GM23338 (cell line): ENCODE data around the gene ARFIP1. TPM values are rescaled to one million over a fixed set of nuclear protein-coding genes. Genes with fewer than 3 reads are reported as not detected.

Experiments
- ATAC-seq: fragments of 200-7000 bp; cut with Tn5 transposase; 3 replicates; pipeline ENCODE4 v1.9.1; 2020
- DNase-seq: peaks from one replicate; pipeline ENCODE4 v3.0.0-alpha.2; 2015; ENCODE audit warnings: low spot score
- H2AFZ ChIP-seq: fragments of 200-600 bp; sonication (generic); 2 replicates; pipeline ENCODE4 v1.8.0; 2016; ENCODE audit warnings: antibody characterized with exemption, mild to moderate bottlenecking, moderate library complexity
- H3F3A ChIP-seq: fragments of 200-600 bp; sonication (generic); replicated peaks from 2 replicates; pipeline ENCODE4 v1.8.0; 2017; ENCODE audit warnings: antibody characterized with exemption, mixed run types, low read depth
- H3K27ac ChIP-seq: fragments of 200-600 bp; sonication (generic); 2 replicates; pipeline ENCODE4 v1.6.1; 2016; ENCODE audit warnings: low read depth
- H3K27me3 ChIP-seq: fragments of 200-600 bp; sonication (generic); 2 replicates; pipeline ENCODE4 v1.8.0; 2016; ENCODE audit warnings: mild to moderate bottlenecking, mixed run types, moderate library complexity; ENCODE audit not compliant: insufficient read depth
- H3K36me3 ChIP-seq: fragments of 200-600 bp; sonication (generic); 2 replicates; pipeline ENCODE4 v1.8.0; 2016; ENCODE audit warnings: mild to moderate bottlenecking; ENCODE audit not compliant: insufficient read depth
- H3K4me1 ChIP-seq: fragments of 200-600 bp; sonication (generic); 2 replicates; pipeline ENCODE4 v1.8.0; 2016; ENCODE audit warnings: mild to moderate bottlenecking, moderate library complexity; ENCODE audit not compliant: insufficient read depth
- H3K4me2 ChIP-seq: fragments of 200-600 bp; sonication (generic); 2 replicates; pipeline ENCODE4 v1.7.1; 2017; ENCODE audit warnings: mixed run types
- H3K4me3 ChIP-seq: fragments of 200-600 bp; sonication (generic); 2 replicates; pipeline ENCODE4 v1.6.1; 2016; ENCODE audit warnings: mixed run types
- H3K79me2 ChIP-seq: fragments of 200-600 bp; sonication (generic); replicated peaks from 2 replicates; pipeline ENCODE4 v1.8.0; 2017; ENCODE audit warnings: mild to moderate bottlenecking; ENCODE audit not compliant: insufficient read depth
- H3K9me2 ChIP-seq: fragments of 200-600 bp; sonication (generic); 2 replicates; pipeline ENCODE4 v1.8.0; 2017; ENCODE audit not compliant: insufficient read depth
- H4K20me1 ChIP-seq: fragments of 200-600 bp; sonication (generic); replicated peaks from 2 replicates; pipeline ENCODE4 v1.8.0; 2017; ENCODE audit warnings: mild to moderate bottlenecking; ENCODE audit not compliant: insufficient read depth
- H3K27ac Mint-ChIP-seq: 2 replicates; pipeline ENCODE4 v1.8.0; 2020; ENCODE audit warnings: inconsistent platforms, mild to moderate bottlenecking, moderate library complexity, mixed read lengths
- H3K27me3 Mint-ChIP-seq: 3 replicates; pipeline ENCODE4 v1.8.0; 2022; ENCODE audit warnings: low read depth, mild to moderate bottlenecking, moderate library complexity, mixed read lengths, inconsistent platforms; ENCODE audit not compliant: insufficient read depth, poor library complexity
- H3K36me3 Mint-ChIP-seq: 3 replicates; pipeline ENCODE4 v1.8.0; 2021; ENCODE audit warnings: low read depth, mild to moderate bottlenecking, inconsistent platforms, moderate library complexity, mixed read lengths
- H3K4me1 Mint-ChIP-seq: 3 replicates; pipeline ENCODE4 v1.8.0; 2020; ENCODE audit warnings: mild to moderate bottlenecking, inconsistent platforms, mixed read lengths
- H3K4me3 Mint-ChIP-seq: 3 replicates; pipeline ENCODE4 v1.8.0; 2021; ENCODE audit warnings: moderate library complexity, mild to moderate bottlenecking, inconsistent platforms, mixed read lengths
- H3K9me3 Mint-ChIP-seq: 3 replicates; pipeline ENCODE4 v1.8.0; 2020; ENCODE audit warnings: moderate library complexity, mild to moderate bottlenecking, inconsistent platforms, mixed read lengths
- CREB1 ChIP-seq: fragments of 250-450 bp; sonication (Bioruptor Pico); IDR thresholded peaks from 2 replicates; pipeline ENCODE4 v1.5.0; 2020; ENCODE audit warnings: low read depth, mild to moderate bottlenecking, moderate library complexity
- EZH2 ChIP-seq: fragments of 200-600 bp; sonication (generic); IDR thresholded peaks from one replicate; pipeline ENCODE4 v1.8.0; 2017; ENCODE audit warnings: antibody characterized with exemption, mild to moderate bottlenecking, low read depth; ENCODE audit not compliant: unreplicated experiment
- EZH2phosphoT487 ChIP-seq: fragments of 200-600 bp; sonication (generic); IDR thresholded peaks from one replicate; pipeline ENCODE4 v1.8.1; 2018; ENCODE audit warnings: antibody characterized with exemption; ENCODE audit not compliant: unreplicated experiment
- JUNB ChIP-seq: IDR thresholded peaks from one replicate; pipeline ENCODE4 v1.6.1; 2016; ENCODE audit warnings: antibody characterized with exemption; ENCODE audit not compliant: unreplicated experiment
- NANOG ChIP-seq: IDR thresholded peaks from 2 replicates; pipeline ENCODE4 v1.6.1; 2016; ENCODE audit warnings: antibody characterized with exemption, borderline replicate concordance
- POLR2AphosphoS5 ChIP-seq: IDR thresholded peaks from 2 replicates; pipeline ENCODE4 v1.6.1; 2016; ENCODE audit warnings: antibody characterized with exemption, low read depth
- polyA plus RNA-seq: library from polyadenylated mRNA; unstranded; fragments of >200 nt; fragmentation: Nextera tagmentation; extraction: Ambion mirVana; gene quantifications from 2 replicates; pipeline ENCODE4 v1.2.1, GENCODE V29; 2016
- total RNA-seq: library from RNA; depleted of rRNA; stranded (reverse); fragments of >200 nt; shearing (Covaris generic); gene quantifications from 2 replicates; pipeline ENCODE4 v1.2.3, GENCODE V29; 2014
- TF ChIP-seq, protein P1 (sequence below): IDR thresholded peaks from one replicate; pipeline ENCODE4 v1.6.1; 2018; ENCODE audit warnings: antibody characterized with exemption; ENCODE audit not compliant: unreplicated experiment
- TF ChIP-seq, protein P2 (sequence below): fragments of 250-450 bp; sonication (Bioruptor Pico); IDR thresholded peaks from 2 replicates; pipeline ENCODE4 v1.5.0; 2020; ENCODE audit warnings: mild to moderate bottlenecking, moderate library complexity

The ARFIP1 gene
- total and polyA plus RNA-seq, 2 experiments from 2014 or later: 46.0 to 49.6 TPM

DNA sequence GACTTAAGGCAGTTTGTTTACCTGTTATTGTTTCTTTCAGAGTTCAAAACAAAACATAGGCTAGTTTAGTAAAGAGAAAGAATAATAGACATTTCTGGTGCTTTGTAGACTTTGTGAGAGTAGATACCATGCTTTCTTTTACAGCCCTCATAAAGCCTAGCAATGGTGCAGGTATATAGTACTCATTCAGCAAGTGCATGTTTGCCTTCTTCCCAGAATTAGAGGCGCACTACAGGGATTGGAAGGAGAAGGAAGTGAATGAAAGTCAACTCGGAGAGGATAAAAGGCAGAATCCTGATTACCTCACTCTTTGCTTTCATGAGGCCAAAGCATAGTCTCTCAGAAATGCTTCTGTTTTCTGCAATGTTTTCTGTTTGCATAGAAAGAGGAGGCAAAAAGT, 113.2 kb downstream of the ARFIP1 start:
- ATAC-seq (no peak), DNase-seq (no peak)
- H4K20me1 ChIP-seq: no peaks in the 10 kb centered on the region
- H3K79me2 ChIP-seq: no peaks in the 10 kb centered on the region
- H3K9me2 ChIP-seq: no peaks in the 10 kb centered on the region
- H3F3A ChIP-seq: no peaks in the 10 kb centered on the region
- H3K27ac ChIP-seq: 0 out of 2 replicates have a peak overlapping the region, but pooled peaks have one; percentile 8
- H3K27me3 ChIP-seq: no peaks in the 10 kb centered on the region
- no peak overlapping the region for H3K27ac Mint-ChIP-seq
- no peaks in the 10 kb centered on the region for H3K36me3 ChIP-seq
- no peak overlapping the region for H2AFZ ChIP-seq
- no peaks in the 10 kb centered on the region for H3K9me3 Mint-ChIP-seq
- no peaks in the 10 kb centered on the region for H3K27me3 Mint-ChIP-seq
- H3K36me3 Mint-ChIP-seq: peaks cover 18% of the 10 kb centered on the region
- H3K4me1 ChIP-seq: peaks cover 13% of the 10 kb centered on the region; the same call in 1 of the 2 replicates
- H3K4me3 ChIP-seq: no peak overlapping the region
- H3K4me1 Mint-ChIP-seq: peaks cover 8% of the 10 kb centered on the region; the same call in 2 of the 3 replicates
- H3K4me3 Mint-ChIP-seq: no peak overlapping the region
- no peak for TF ChIP-seq POLR2AphosphoS5
- TF ChIP-seq, protein P1, sequence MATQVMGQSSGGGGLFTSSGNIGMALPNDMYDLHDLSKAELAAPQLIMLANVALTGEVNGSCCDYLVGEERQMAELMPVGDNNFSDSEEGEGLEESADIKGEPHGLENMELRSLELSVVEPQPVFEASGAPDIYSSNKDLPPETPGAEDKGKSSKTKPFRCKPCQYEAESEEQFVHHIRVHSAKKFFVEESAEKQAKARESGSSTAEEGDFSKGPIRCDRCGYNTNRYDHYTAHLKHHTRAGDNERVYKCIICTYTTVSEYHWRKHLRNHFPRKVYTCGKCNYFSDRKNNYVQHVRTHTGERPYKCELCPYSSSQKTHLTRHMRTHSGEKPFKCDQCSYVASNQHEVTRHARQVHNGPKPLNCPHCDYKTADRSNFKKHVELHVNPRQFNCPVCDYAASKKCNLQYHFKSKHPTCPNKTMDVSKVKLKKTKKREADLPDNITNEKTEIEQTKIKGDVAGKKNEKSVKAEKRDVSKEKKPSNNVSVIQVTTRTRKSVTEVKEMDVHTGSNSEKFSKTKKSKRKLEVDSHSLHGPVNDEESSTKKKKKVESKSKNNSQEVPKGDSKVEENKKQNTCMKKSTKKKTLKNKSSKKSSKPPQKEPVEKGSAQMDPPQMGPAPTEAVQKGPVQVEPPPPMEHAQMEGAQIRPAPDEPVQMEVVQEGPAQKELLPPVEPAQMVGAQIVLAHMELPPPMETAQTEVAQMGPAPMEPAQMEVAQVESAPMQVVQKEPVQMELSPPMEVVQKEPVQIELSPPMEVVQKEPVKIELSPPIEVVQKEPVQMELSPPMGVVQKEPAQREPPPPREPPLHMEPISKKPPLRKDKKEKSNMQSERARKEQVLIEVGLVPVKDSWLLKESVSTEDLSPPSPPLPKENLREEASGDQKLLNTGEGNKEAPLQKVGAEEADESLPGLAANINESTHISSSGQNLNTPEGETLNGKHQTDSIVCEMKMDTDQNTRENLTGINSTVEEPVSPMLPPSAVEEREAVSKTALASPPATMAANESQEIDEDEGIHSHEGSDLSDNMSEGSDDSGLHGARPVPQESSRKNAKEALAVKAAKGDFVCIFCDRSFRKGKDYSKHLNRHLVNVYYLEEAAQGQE: no peak
- TF ChIP-seq EZH2: no peak
- TF ChIP-seq JUNB: no peak
- TF ChIP-seq, protein P2, sequence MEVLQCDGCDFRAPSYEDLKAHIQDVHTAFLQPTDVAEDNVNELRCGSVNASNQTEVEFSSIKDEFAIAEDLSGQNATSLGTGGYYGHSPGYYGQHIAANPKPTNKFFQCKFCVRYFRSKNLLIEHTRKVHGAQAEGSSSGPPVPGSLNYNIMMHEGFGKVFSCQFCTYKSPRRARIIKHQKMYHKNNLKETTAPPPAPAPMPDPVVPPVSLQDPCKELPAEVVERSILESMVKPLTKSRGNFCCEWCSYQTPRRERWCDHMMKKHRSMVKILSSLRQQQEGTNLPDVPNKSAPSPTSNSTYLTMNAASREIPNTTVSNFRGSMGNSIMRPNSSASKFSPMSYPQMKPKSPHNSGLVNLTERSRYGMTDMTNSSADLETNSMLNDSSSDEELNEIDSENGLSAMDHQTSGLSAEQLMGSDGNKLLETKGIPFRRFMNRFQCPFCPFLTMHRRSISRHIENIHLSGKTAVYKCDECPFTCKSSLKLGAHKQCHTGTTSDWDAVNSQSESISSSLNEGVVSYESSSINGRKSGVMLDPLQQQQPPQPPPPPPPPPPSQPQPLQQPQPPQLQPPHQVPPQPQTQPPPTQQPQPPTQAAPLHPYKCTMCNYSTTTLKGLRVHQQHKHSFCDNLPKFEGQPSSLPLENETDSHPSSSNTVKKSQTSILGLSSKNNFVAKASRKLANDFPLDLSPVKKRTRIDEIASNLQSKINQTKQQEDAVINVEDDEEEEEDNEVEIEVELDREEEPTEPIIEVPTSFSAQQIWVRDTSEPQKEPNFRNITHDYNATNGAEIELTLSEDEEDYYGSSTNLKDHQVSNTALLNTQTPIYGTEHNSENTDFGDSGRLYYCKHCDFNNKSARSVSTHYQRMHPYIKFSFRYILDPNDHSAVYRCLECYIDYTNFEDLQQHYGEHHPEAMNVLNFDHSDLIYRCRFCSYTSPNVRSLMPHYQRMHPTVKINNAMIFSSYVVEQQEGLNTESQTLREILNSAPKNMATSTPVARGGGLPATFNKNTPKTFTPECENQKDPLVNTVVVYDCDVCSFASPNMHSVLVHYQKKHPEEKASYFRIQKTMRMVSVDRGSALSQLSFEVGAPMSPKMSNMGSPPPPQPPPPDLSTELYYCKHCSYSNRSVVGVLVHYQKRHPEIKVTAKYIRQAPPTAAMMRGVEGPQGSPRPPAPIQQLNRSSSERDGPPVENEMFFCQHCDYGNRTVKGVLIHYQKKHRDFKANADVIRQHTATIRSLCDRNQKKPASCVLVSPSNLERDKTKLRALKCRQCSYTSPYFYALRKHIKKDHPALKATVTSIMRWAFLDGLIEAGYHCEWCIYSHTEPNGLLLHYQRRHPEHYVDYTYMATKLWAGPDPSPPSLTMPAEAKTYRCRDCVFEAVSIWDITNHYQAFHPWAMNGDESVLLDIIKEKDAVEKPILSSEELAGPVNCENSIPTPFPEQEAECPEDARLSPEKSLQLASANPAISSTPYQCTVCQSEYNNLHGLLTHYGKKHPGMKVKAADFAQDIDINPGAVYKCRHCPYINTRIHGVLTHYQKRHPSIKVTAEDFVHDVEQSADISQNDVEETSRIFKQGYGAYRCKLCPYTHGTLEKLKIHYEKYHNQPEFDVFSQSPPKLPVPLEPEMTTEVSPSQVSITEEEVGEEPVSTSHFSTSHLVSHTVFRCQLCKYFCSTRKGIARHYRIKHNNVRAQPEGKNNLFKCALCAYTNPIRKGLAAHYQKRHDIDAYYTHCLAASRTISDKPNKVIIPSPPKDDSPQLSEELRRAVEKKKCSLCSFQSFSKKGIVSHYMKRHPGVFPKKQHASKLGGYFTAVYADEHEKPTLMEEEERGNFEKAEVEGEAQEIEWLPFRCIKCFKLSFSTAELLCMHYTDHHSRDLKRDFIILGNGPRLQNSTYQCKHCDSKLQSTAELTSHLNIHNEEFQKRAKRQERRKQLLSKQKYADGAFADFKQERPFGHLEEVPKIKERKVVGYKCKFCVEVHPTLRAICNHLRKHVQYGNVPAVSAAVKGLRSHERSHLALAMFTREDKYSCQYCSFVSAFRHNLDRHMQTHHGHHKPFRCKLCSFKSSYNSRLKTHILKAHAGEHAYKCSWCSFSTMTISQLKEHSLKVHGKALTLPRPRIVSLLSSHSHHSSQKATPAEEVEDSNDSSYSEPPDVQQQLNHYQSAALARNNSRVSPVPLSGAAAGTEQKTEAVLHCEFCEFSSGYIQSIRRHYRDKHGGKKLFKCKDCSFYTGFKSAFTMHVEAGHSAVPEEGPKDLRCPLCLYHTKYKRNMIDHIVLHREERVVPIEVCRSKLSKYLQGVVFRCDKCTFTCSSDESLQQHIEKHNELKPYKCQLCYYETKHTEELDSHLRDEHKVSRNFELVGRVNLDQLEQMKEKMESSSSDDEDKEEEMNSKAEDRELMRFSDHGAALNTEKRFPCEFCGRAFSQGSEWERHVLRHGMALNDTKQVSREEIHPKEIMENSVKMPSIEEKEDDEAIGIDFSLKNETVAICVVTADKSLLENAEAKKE (CRISPR knock-in tag): no peak
- no peak for TF ChIP-seq EZH2phosphoT487
- no peak for TF ChIP-seq NANOG
- TF ChIP-seq CREB1 (CRISPR knock-in tag): no peak
- H3K4me2 ChIP-seq: no peak overlapping the region
